Pons (tissue), 1 donor: Measurements from ENCODE around the gene FITM1.
A peak's percentile ranks its signal among the peaks of the same experiment; 100 is the strongest.

Experiments
- DNase-seq: peaks from one replicate; pipeline ENCODE4 v3.0.0-alpha.2; 2016; ENCODE audit warnings: low spot score

The FITM1 gene

DNA sequence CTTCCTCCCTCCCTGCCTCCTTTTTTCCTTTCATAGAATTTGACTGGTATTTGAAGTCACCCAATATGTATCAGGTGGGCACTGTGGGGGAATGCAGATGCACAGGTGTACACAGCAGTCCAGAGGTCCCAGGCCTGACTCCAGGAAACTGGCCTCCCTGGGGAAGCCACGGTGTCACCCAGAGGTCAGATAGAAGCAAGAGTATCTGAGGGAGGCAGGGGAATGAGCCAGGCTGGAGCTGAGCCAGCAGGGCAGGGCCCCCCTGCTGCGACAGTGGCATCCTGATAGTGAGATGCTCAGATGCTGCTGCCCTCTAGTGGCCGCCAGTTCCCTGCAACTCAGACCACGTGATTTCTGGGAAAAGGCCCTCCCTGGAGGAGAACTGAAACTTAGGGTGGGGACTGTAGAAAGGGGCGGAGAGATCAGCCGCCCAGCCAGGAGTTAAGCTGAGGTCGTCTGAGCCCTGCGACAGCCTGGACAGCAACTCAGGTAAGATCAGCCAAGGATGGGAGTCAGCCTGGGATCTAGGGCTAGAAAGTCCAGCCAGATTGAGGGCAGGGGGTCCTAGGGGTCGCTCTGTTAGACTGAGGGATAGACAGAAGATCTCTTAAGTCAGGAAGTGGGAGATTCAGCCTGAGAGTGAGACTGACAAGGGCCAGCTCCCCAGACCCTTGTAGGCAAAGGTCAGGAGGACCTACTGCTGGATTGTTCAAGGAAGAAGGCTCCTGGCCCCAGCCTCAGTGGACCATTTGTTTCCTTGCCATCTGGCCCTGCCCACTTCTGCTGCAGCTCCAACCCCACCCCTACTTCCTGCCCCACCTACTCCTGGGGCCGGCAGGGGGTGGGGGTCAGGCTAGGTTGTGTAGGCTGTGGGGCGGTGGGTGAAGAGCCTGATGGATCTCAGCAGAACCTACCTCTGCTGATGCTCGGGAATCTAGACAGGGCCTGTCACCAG is 30.7 kb downstream of the FITM1 start, which contains the start of gene IRF9:
TSS of gene IRF9 (plus strand) at position 416 of the 955 bp plus-strand sequence. CDS start 880 bp downstream, outside the sequence.
- peak; percentile 96 for DNase-seq

DNA sequence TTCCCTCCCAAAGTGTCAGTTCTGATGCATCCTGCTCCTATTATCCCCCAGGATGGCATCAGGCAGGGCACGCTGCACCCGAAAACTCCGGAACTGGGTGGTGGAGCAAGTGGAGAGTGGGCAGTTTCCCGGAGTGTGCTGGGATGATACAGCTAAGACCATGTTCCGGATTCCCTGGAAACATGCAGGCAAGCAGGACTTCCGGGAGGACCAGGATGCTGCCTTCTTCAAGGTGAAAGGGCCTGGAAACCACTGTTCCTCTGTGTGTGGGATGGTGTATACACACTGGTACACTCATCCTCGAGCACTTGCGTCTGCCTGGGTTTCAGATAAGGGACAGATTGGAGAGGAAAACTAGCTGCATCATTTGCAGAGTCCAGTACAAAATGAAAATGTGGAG is 31.6 kb downstream of the FITM1 start:
- no peak for DNase-seq

- DNase-seq = no peak
Measured at GRCh38 chr14:24164518-24164991, 34.1 kb downstream of the FITM1 start.

DNA sequence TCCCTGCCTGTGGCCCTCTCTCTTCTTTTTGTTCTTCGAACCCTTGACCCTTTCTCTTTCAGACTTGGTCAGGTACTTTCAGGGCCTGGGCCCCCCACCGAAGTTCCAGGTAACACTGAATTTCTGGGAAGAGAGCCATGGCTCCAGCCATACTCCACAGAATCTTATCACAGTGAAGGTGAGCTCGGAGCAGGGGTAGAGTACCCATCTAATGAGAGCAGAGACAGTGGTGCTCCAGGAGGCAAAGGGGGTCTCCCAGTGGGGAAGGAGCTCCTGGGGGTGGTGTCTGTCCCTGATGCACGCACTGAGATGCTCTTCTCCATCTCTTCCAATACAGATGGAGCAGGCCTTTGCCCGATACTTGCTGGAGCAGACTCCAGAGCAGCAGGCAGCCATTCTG is 35.3 kb downstream of the FITM1 start:
- DNase-seq = no peak

GRCh38 chr14:24167469-24168114 is 37.1 kb downstream of the FITM1 start:
- no peak for DNase-seq

GRCh38 chr14:24171422-24172260 is 41.2 kb downstream of the FITM1 start, which contains the start of gene REC8:
Gene REC8 (plus strand): TSS chr14:24172080. CDS start chr14:24172553, 473 bp downstream.
- DNase-seq = peak; percentile 94

GRCh38 chr14:24172261-24172860 is 41.9 kb downstream of the FITM1 start:
- no peak for DNase-seq

DNA sequence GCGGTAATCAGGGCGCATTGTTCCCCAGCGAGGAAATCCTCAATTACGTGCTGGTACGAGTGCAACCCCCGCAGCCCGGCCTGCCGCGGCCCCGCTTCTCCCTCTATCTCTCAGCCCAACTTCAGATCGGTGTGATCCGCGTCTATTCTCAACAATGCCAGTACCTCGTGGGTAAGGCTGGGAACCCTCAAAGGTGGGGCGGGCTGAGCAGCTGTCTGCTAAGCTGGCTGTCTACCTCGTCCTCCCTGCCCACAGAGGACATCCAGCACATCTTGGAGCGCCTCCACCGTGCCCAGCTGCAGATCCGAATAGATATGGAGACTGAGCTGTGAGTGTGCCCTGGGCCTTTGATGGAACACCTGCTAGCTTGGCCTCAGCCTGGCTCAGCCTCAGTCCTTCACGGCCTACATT is 42.4 kb downstream of the FITM1 start:
- DNase-seq = no peak

GRCh38 chr14:24176599-24176998 is 46.1 kb downstream of the FITM1 start:
- DNase-seq = no peak

DNA sequence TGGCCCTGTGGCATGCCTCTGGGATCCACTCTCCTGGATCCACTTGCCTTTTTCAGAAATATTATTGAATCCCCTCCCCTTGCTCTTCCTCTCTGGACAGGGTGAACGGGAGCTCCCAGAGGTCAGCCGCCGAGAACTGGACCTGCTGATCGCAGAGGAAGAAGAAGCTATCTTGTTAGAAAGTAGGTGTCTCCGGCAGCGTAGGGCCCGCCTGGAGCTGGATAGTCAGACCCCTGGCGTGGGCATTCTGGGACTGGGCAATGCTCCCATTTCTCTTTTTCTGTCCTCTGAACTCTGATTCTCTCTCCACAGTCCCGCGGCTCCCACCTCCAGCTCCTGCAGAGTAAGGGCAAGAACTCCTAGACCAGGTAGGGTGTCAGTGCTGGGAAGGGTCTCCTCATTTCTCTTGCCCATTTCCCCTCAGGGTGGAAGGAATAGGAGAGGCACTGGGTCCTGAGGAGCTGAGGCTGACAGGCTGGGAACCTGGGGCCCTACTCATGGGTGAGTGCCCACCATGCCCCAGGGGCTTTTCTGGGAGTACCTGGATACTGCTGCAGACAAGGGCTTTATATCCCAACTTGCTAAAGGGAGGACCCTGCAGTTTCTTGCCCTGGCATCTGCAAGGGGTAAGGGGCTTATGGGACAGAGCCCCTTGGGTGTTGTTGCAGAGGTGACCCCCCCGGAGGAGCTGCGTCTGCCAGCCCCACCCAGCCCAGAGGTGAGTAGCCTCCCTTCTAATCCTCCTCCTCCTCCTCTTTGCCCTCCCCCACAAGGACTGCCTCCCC is 46.8 kb downstream of the FITM1 start:
- DNase-seq = no peak

DNA sequence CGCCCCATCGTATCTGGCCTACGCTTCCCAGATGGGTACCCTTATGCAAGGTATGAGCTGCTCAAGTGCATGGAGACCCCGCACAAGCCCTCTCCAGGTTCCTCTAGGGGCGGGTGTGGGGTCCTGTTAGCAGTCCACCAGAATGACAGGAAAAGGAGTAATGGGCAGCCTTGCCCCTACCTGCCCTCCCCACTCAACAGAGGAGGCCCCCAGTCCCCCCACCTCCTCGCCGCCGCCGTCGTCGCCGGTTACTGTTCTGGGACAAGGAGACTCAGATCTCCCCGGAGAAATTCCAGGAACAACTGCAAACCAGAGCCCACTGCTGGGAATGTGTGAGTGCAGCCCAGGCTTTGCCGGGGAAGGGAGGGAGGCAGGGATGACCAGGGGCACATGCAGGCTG is 47.4 kb downstream of the FITM1 start:
- DNase-seq = no peak

- no peak for DNase-seq
Measured at GRCh38 chr14:24178399-24179178, 48.1 kb downstream of the FITM1 start.

GRCh38 chr14:24179294-24179960 is 49.0 kb downstream of the FITM1 start:
- DNase-seq = no peak

- peak; percentile 91 for DNase-seq
Measured at GRCh38 chr14:24179961-24180796, 49.7 kb downstream of the FITM1 start.

DNA sequence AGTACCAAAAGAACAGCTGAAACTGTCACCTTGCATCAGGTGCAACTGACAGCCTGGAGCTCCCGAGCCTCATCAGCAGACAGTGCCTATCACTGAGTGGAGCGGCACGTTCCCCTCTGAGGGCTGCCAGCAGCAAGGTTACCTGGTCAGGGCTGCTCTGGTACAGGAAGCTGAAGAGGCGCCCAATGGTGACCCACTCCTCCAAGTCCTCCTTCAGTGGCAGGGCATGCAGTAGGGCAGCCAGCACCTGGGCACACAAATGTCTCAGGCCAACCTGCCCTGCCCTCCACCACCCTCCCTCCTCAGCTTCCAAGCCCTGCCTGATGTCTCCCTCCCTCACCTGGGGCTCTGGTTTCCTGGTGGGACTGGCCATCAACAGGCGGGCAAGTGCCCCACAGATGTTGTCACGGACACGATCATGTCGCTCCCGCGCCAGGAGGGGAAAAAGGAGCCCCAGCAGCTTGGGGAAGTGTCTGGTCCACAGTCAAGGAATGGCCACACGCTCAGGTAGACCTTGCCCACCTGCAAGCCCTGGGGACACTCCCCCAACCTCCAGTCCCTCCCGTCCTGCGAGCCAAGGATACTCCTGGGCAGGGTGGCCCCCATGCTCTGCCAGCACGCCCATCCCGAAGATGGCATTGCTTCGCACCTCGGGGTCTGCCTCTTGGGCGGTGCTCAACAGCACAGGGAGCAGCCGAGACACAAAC is 51.1 kb downstream of the FITM1 start:
- no peak for DNase-seq
